ENCODE measurements around the gene ANAPC2.

GRCh38 chr9:137220317-137221094 is 32.1 kb upstream of the ANAPC2 start:
- no peak for TF ChIP-seq NFRKB (IDR thresholded peaks at IDR 0.05)
- no peak for TF ChIP-seq SP1 (IDR thresholded peaks at IDR 0.05)
- TF ChIP-seq, protein P1, sequence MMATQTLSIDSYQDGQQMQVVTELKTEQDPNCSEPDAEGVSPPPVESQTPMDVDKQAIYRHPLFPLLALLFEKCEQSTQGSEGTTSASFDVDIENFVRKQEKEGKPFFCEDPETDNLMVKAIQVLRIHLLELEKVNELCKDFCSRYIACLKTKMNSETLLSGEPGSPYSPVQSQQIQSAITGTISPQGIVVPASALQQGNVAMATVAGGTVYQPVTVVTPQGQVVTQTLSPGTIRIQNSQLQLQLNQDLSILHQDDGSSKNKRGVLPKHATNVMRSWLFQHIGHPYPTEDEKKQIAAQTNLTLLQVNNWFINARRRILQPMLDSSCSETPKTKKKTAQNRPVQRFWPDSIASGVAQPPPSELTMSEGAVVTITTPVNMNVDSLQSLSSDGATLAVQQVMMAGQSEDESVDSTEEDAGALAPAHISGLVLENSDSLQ (IDR thresholded peaks at IDR 0.05), result no peak
- no peak for TF ChIP-seq LEF1 (IDR thresholded peaks at IDR 0.05; ENCODE audit: borderline replicate concordance)
- TF ChIP-seq HDGF (IDR thresholded peaks at IDR 0.05; ENCODE audit: borderline replicate concordance), result no peak
- no peak for TF ChIP-seq SUZ12 (IDR thresholded peaks at IDR 0.05)
- TF ChIP-seq BHLHE40 (IDR thresholded peaks at IDR 0.05; ENCODE audit: borderline replicate concordance), result no peak
- TF ChIP-seq ELF4 (IDR thresholded peaks at IDR 0.05), result no peak
- TF ChIP-seq TARDBP (IDR thresholded peaks at IDR 0.05), result no peak
- no peak for TF ChIP-seq FOXM1 (IDR thresholded peaks at IDR 0.05; ENCODE audit: borderline replicate concordance)
- TF ChIP-seq ARNT (IDR thresholded peaks at IDR 0.05), result no peak
- no peak for TF ChIP-seq FOXK2 (IDR thresholded peaks at IDR 0.05)
- no peak for TF ChIP-seq ZNF384 (IDR thresholded peaks at IDR 0.05)

All from HEK293T (cell line).